HCEC 1CT (cell line): ENCODE data around the gene HES2.
"Not testable (repeated sequence)": the region's sequence is repeated elsewhere in the genome, so short reads cannot be mapped to it uniquely, and the experiment has no call there.

Source experiments
- DNase-seq: peaks from one replicate; pipeline ENCODE4 v3.0.0-alpha.2; 2017

The HES2 gene

GRCh38 chr1:6419804-6420453 is at the start of gene HES2:
Gene HES2, minus strand, starts transcription at chr1:6419919. Its CDS starts 99 bp downstream, at chr1:6419820.
- DNase-seq: no peak

GRCh38 chr1:6468729-6469461 is 49.2 kb upstream of the HES2 start:
- DNase-seq: no peak

DNA sequence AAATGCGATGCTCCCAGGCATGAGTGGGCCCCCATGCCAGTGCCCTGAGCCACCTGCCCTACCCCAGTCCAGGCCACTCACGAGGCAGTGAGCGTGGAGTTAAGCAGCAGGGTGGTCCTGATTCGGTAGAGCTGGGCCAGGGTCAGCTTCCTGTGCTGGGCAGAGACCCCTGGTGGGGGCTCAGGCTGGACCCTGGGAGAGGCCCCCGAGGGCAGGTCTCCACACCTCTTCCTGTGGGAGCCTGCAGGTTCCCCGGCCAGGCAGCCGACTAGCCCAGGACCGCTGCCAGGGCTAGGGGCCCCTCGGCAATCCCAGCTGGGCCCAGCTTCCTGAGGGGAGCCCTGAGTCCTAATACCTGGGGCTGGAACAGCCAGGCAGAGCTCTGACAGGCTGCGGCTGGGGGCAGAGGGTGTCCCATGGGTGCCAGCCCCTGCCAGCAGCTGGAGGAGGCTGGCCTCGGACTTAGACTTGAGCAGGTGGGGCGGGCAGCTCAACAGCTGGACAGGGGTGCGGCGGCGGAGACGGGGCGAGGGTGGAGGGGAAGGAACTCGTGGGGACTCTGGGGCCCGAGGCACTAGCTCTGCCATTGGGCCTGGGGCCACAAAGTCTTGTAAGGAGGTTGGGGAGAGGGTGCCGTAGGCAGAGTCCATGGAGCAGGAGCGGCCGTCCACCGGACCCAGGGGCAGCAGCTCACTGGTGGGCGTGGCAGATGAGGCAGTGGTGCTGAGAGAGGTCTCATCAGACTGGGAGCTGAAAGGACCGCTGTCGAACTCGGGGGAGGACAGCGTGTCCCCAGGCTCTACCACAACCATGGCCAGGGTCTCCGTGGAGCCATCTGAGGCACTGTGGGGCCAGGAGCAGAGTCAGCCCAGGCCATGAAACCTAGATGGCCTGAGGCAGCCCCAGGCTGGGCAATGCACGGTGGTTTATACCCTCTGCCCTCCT is 48.3 kb upstream of the HES2 start:
- DNase-seq: no peak

DNA sequence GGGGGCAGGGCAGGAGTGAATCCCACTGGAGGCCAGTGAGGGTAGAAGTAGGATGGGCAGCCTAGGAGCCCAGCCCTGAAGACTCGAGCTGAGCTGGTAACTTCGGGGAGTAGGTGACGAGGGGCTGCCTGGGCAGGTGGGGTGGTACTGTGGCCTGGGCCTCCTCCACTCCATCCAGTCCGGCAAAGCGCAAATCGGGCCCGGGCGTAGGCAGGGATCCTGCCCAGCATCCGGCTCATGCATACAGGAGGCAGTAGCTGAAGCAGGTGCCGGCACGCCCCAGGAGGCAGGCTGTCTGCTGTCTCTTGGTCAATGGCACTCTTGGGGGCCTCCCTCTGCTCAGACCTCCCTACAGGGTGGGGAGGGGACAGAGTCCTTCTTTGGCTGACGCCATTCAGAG is 47.5 kb upstream of the HES2 start:
- no peak for DNase-seq

DNA sequence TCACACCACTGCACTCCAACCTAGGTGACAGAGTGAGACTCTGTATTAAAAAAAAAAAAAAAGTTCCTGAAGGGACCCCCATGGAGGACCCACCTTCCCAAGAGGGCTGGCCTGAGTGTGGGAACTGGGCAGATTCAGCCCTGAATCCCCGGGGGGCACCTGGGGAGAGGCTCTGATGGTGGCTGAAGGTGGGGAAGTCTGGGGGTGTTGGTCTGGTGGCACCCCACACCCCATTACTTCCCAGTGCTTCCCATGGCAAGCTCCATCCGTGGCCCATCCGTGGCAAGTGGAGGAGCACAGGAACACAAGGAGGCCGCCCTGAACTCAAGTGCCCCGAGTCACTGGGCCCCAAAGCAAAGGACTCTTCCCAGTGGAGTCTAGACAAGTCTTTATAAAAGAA is 47.0 kb upstream of the HES2 start:
- no peak for DNase-seq

DNA sequence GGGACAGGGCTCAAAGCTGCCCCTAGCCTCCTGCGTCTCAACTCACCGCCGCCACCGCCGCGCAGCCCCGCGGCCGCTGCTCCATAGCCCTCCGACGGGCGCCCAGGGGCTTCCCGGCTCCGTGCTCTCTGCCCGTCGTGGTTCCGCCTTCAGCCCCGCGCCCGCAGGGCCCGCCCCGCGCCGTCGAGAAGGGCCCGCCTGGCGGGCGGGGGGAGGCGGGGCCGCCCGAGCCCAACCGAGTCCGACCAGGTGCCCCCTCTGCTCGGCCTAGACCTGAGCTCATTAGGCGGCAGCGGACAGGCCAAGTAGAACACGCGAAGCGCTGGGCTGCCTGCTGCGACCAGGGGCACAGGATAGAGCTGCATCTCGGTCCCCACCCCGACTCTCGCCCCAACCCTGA is 46.3 kb upstream of the HES2 start, which contains the start of gene TNFRSF25:
TNFRSF25 (minus strand) TSS at position 151 of the 400 bp plus-strand sequence; CDS start at position 85, 66 bp downstream.
- DNase-seq: no peak

GRCh38 chr1:6465461-6466005 is 45.8 kb upstream of the HES2 start:
- no peak for DNase-seq

DNA sequence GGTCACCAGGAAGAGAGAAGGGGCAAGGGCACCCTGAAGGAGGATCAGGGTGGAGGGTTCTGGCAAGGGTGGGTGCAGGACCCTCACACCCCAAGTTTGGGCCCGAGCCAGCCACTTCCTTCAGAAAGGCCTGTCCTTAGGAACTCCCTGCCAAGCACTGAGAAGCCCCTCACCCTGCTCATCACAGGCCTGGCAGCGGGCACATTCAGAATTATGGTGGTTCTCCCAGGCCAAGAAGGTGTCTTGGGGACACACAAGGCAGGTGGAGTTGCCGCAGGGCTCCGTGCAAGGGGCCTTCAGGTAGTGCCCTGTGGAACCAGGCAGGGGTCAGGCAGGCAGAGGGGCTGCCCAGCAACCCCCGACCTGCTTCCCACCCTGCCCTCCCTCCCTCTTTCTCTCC is 45.2 kb upstream of the HES2 start:
- no peak for DNase-seq

DNA sequence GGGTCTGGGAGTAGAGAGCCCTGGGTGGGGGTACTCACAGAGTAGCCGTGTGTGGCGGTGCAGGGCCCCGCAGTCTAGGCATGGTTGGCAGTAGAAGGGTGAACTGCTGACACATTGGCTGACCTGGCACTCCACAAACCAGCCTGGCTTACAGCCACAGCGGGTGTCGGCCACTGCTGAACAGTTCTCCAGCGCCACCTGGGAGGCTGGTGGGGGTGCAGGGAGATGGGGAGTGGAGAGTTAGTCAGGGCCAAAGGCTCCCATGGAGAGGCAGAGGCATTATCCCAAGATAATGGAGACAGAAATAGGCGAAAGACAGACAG is 44.8 kb upstream of the HES2 start:
- DNase-seq: no peak

DNA sequence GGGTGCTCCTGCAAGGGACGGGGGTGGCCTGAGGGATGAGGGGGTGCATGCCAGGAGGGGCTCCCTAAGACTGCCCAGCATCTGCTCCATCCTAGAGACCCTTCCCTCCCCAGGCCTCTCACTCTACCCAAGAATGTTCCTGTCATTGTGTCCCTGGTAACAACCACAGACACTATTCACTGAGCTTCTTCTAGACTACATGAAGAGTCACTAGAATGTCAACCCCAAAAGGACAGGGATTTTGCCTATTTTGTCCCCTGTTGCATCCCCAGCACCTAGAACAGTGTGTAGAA is 43.3 kb upstream of the HES2 start:
- no peak for DNase-seq

GRCh38 chr1:6462412-6463119 is 42.8 kb upstream of the HES2 start:
- no peak for DNase-seq

- no peak for DNase-seq
Observed at GRCh38 chr1:6461538-6462411, 42.1 kb upstream of the HES2 start.

GRCh38 chr1:6461051-6461530 is 41.4 kb upstream of the HES2 start:
- no peak for DNase-seq

DNA sequence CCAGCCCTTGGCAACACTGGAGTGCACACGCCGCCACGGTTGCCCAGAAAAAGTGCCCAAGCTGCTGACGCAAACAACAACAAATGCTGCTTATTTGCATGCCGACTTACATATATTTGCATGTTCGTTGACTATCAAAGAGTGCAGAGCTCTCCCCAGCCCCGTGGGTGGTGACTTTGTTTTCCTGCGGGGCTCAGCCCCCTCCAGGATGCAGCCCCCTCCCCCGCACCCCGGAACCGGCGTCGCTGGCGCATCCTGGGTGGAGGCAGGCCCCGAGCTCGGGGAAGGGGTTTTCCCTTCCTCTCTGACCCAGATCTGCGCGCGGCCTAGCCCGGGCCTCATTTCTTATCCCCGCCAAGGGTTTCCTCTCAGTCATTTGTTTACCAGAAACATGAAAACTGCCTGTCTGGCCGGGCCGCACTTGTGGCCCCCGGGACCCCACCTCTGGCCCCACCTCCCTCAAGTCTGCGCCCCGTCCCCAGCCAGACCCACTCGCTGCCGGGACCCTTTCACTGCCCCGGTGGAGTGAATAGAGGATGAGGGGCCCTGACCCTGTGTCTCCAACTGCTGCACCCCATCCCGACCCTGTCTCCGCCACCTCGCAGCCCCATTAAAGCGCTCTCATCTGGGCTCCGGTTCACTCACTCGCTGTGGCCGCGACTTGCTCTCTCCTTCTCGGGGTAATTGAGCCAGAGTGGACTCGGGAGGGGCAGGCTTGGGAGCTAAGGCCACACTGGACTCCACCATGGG is 40.8 kb upstream of the HES2 start:
- DNase-seq: no peak

- no peak for DNase-seq
Observed at GRCh38 chr1:6459850-6460265, 40.1 kb upstream of the HES2 start.

DNA sequence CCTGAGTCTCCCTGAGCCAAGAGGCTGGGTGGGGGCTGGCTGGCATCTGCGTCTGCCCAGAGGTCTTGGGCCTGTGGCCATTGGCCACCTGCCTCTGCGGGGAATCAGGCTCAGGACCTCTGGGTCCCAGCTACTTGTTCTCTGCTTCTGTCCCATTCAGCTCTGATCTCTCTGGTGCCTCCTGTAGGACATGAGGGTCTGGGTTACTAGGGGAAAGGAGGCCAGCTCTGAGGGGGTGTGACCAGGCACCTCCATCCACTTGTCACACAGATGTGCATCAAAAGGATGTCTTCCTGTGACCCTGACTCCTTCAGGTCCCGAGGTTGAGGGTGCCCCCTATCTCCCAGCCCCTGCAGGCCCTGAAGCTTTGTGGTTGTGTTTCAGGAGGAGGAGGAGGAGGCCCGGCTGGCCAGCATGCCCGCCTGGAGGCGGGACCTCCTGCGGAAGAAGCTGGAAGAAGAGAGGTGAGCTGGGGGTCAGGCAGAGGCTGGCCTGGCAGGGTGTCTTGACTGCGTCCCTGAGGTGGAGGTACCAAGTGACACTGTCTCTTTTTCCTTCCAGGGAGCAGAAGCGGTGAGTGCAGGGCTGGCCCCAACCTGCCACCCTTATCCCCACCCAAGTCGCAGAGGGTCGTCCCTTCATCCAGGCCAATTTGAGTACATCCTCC is 37.2 kb upstream of the HES2 start:
- no peak for DNase-seq

- not testable (repeated sequence) for DNase-seq
Observed at GRCh38 chr1:6455752-6456520, 36.2 kb upstream of the HES2 start.

- no peak for DNase-seq
Observed at GRCh38 chr1:6454856-6455751, 35.4 kb upstream of the HES2 start.
